Subcutaneous abdominal adipose tissue (tissue), 5 donors: ENCODE results near the gene MPV17.
"Not testable (repeated sequence)": the region's sequence is repeated elsewhere in the genome, so short reads cannot be mapped to it uniquely, and the experiment has no call there.

Experiments used
- H3K27ac ChIP-seq: one replicate; pipeline ENCODE4 v1.7.0; 2013; ENCODE audit warnings: low read depth, mild to moderate bottlenecking, inconsistent platforms, low read length, moderate library complexity
- H3K27me3 ChIP-seq, 5 donors: one replicate each; pipeline ENCODE4 v1.7.0; 2013; ENCODE audit warnings: low read length in 5 of 5, inconsistent platforms in 1 of 5; ENCODE audit not compliant: control insufficient read depth in 5 of 5, insufficient read depth in 4 of 5
- H3K36me3 ChIP-seq, 5 donors: one replicate each; pipeline ENCODE4 v1.7.0; 2013; ENCODE audit warnings: low read length in 5 of 5; ENCODE audit not compliant: control insufficient read depth in 5 of 5, insufficient read depth in 5 of 5
- H3K4me1 ChIP-seq, 5 donors: one replicate each; pipeline ENCODE4 v1.7.0; 2013; ENCODE audit warnings: low read length in 5 of 5, mild to moderate bottlenecking in 3 of 5, moderate library complexity in 1 of 5; ENCODE audit not compliant: control insufficient read depth in 5 of 5, insufficient read depth in 5 of 5
- H3K4me3 ChIP-seq, 5 donors: one replicate each; pipeline ENCODE4 v1.7.0; 2013; ENCODE audit warnings: low read length in 5 of 5, low read depth in 1 of 5
- H3K9ac ChIP-seq, 5 donors: one replicate each; pipeline ENCODE4 v1.7.0; 2013; ENCODE audit warnings: low read length in 5 of 5, mild to moderate bottlenecking in 4 of 5, moderate library complexity in 3 of 5
- H3K9me3 ChIP-seq, 5 donors: one replicate each; pipeline ENCODE4 v1.7.0; 2013; ENCODE audit warnings: low read length in 5 of 5; ENCODE audit not compliant: control insufficient read depth in 5 of 5
- donor health status: healthy.
- donor health status: healthy.
- donor health status: healthy.
- donor health status: healthy.
- donor health status: healthy.

The MPV17 gene

GRCh38 chr2:27354597-27354927, 31.7 kb upstream of the MPV17 start:
- Histone ChIP-seq H3K4me3 (no peak overlapping the region), H3K27me3 (no peaks in the 10 kb centered on the region), H3K9ac (no peak overlapping the region), H3K9me3 (no peaks in the 10 kb centered on the region), H3K27ac (no peak overlapping the region), H3K36me3 (peaks cover 0 to 5% (median 0%) of the 10 kb centered on the region in 5 donors), H3K4me1 (peaks cover 7 to 39% (median 30%) of the 10 kb centered on the region in 5 donors)

DNA sequence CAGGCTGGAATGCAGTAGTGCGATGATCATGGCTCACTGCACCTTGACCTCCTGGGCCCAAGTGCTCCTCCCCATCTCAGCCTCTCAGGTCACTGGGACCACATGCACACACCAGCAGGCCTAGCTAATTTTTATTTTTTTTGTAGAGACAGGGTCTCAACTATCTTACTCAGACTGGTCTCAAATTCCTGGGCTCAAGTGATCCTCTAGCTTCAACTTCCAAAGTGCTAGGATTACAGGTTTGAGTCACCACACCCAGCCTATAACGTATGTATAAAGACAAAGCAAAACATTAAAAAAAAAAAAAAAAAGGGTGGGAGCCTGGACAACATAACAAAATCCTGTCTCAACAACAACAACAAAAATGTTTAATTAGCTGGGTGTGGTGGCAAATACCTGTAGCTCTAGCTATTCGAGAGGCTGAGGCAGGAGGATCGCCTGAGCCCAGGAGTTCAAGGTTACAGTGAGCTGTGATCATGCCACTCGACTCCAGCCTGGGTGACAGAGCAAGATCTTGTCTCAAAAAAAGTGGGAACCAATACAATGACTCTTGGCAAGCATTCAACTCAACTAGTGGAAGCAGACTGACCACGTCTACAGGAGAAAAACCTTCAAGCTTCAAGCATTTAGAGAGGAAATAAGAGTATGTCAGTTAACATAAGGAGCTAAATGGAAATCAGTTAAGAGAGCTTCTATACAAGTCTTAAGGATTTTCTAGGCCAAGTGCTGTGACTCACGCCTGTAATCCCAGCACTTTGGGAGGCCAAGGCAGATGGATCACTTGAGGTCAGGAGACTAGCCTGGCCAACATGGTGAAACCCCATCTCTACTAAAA, 31.1 kb upstream of the MPV17 start:
- H3K4me1 ChIP-seq = peaks cover 7 to 39% (median 30%) of the 10 kb centered on the region in 5 donors
- H3K27ac ChIP-seq = no peak overlapping the region
- no peak overlapping the region for H3K9ac ChIP-seq
- H3K9me3 ChIP-seq = no peaks in the 10 kb centered on the region
- no peak overlapping the region for H3K4me3 ChIP-seq
- no peaks in the 10 kb centered on the region for H3K27me3 ChIP-seq
- peaks cover 0 to 5% (median 0%) of the 10 kb centered on the region in 5 donors for H3K36me3 ChIP-seq

- H3K9me3 ChIP-seq, H3K4me3 ChIP-seq, H3K27me3 ChIP-seq, H3K36me3 ChIP-seq, H3K9ac ChIP-seq, H3K27ac ChIP-seq: not testable (repeated sequence)
- H3K4me1 ChIP-seq = peaks cover 7 to 39% (median 28%) of the 10 kb centered on the region in 5 donors
Measured at GRCh38 chr2:27353386-27353761, 30.5 kb upstream of the MPV17 start.

DNA sequence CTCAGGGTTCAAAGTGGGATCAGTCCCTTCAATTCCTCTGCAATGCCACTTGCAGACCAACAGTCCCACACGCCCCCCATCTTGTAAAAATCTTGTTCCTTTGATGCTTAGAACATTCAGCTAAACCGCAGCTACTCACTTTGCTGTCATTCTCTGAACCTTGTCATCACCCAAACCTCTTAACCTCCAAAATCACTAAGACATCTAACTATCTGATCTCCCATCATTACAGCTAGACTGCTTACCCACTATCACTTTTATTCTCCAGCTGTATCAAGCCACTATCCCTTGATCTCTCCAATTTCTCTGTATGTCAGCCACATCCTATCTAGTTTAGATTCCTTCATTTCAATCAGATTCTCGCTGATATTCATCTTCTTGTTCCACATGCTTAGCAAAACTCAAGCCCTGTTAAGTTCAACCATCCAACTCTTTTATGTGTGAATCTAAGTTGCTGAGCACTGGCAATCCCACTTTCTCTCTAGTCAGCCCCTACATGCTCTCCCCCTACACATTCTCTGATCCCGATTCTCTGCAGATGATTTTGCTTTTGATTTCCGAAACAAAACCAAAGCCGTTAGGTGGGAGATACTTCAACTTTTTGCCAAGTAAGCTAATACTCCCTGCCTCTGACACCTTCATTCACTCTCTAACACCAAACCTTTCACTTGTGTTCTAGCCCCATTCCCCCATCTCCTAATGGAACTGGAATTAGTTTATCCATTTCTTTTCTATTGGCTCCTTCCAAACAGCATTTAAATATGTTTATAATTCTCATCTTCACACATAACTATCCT, 29.1 kb upstream of the MPV17 start:
- no peaks in the 10 kb centered on the region for H3K27me3 ChIP-seq
- no peak overlapping the region for H3K27ac ChIP-seq
- peaks cover 6 to 33% (median 14%) of the 10 kb centered on the region in 5 donors for H3K4me1 ChIP-seq
- peaks cover 0 to 5% (median 0%) of the 10 kb centered on the region in 5 donors for H3K36me3 ChIP-seq
- no peaks in the 10 kb centered on the region for H3K9me3 ChIP-seq
- no peak overlapping the region for H3K4me3 ChIP-seq
- H3K9ac ChIP-seq = no peak overlapping the region

DNA sequence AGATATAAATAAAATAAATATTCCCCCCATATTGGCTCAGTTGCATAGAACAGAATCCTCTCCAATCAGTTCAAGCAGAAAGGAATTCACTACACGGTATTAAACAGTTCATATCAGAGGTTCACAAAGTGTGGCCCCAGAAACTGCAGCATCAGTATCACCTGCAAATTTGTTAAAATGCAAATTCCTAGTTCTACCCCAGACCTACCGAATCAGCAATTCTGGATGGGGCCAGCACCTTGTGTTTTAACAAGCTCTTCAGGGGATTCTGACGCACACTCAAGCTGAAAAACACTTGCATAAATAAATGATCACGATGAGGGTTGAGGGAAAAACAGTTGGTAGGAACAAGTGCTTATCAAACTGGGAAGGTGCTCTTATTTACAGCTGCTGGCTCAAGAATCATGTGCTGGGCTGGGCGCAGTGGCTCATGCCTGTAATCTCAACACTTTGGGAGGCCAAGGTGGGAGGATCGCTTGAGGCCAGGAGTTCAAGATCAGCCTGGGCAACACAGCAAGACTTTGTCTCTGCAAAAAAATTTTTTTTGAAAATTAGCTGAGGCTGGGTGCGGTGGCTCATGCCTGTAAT, 27.3 kb upstream of the MPV17 start:
- H3K36me3 ChIP-seq = peaks cover 0 to 5% (median 0%) of the 10 kb centered on the region in 5 donors
- H3K27ac ChIP-seq = no peak overlapping the region
- no peaks in the 10 kb centered on the region for H3K9me3 ChIP-seq
- H3K4me3 ChIP-seq = no peak overlapping the region
- no peak overlapping the region for H3K9ac ChIP-seq
- H3K4me1 ChIP-seq = peaks cover under 1 to 20% (median 2%) of the 10 kb centered on the region in 5 donors
- H3K27me3 ChIP-seq = no peaks in the 10 kb centered on the region

GRCh38 chr2:27347641-27348040, 24.7 kb upstream of the MPV17 start:
- Histone ChIP-seq H3K27ac (no peak overlapping the region), H3K9ac (no peak overlapping the region), H3K27me3 (no peaks in the 10 kb centered on the region), H3K9me3 (no peaks in the 10 kb centered on the region), H3K4me1 (peaks cover 0 to 4% (median 0%) of the 10 kb centered on the region in 5 donors), H3K4me3 (no peak overlapping the region), H3K36me3 (peaks cover 0 to 13% (median 6%) of the 10 kb centered on the region in 5 donors)

GRCh38 chr2:27336173-27336572, 13.3 kb upstream of the MPV17 start:
- no peaks in the 10 kb centered on the region for H3K9me3 ChIP-seq
- no peak overlapping the region for H3K9ac ChIP-seq
- H3K27me3 ChIP-seq = no peaks in the 10 kb centered on the region
- no peak overlapping the region for H3K4me3 ChIP-seq
- no peaks in the 10 kb centered on the region for H3K4me1 ChIP-seq
- H3K27ac ChIP-seq = no peak overlapping the region
- peaks cover 17 to 87% (median 70%) of the 10 kb centered on the region in 5 donors for H3K36me3 ChIP-seq

DNA sequence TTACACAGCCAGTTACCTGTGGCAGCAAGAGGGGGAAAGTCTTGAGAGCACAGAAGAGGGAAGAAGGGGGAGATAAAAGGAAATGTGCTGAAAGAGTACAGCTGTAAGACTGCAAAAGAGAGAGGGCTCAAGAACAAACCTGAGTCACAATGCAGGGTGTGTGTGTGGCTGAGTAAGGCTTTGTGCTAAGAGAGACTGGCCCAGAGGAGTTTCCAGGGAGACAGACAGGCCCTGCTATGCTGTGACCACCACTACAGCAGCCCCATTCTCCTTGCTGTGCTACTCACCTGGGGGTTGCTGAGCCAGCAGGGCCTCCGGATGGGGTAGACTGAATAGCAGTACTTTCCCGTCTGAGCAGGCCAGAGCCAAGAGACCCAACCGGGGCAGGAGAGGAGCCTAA, 12.4 kb upstream of the MPV17 start:
- Histone ChIP-seq H3K36me3 (peaks cover 17 to 88% (median 76%) of the 10 kb centered on the region in 5 donors), H3K27ac (no peak overlapping the region), H3K9me3 (no peaks in the 10 kb centered on the region), H3K9ac (no peak overlapping the region), H3K4me3 (no peak overlapping the region), H3K4me1 (no peaks in the 10 kb centered on the region), H3K27me3 (no peaks in the 10 kb centered on the region)

GRCh38 chr2:27324720-27325119, 1.8 kb upstream of the MPV17 start:
- H3K27ac ChIP-seq = no peak overlapping the region
- H3K9ac ChIP-seq = no peak overlapping the region
- H3K4me1 ChIP-seq = peaks cover 9 to 31% (median 28%) of the 10 kb centered on the region in 5 donors
- no peak overlapping the region for H3K4me3 ChIP-seq
- H3K27me3 ChIP-seq = no peaks in the 10 kb centered on the region
- H3K9me3 ChIP-seq = no peaks in the 10 kb centered on the region
- peaks cover 16 to 38% (median 34%) of the 10 kb centered on the region in 5 donors for H3K36me3 ChIP-seq
